NCI-H146 treated with DMSO at 0.1 percent for 48 hours (cell line): ENCODE data around the gene L1CAM.

Experiments used
- DNase-seq: peaks from one replicate; lab custom pipeline; 2025; ENCODE audit not compliant: unreplicated experiment; lab: John Stamatoyannopoulos, UW

L1CAM gene

GRCh38 chrX:153812220-153812619 lies 73.8 kb downstream of the L1CAM start:
- no peak for DNase-seq
